Measurements from ENCODE around the gene DNAH11. TPM values are rescaled to one million over a fixed set of nuclear protein-coding genes. Genes with fewer than 3 reads are reported as not detected.

DNAH11 gene
- total and polyA plus RNA-seq, 2 of the 8 experiments (the other 6 are each of a cell fraction or from before 2014, with no cell fraction given), result 1.8 to 4.9 TPM

DNA sequence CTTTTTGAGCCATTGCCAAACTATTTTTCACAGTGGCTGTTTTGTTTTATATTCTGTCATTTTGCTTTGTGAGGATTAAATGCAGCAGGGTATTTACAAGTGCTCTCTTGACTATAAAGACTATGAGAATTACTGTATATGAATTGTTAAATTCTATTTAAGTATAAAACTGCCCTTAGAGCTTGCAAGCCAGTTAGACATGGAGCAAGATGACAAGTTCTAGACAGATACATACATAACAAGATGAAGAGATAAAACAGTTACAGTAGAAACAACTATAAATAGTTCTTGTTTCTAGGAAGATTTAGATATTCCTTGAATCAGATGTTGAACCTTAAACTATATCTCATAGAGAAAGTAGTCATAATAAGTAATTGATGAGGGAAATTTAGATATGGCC, 60.6 kb downstream of the DNAH11 start (continued):
- TF ChIP-seq, protein P1, sequence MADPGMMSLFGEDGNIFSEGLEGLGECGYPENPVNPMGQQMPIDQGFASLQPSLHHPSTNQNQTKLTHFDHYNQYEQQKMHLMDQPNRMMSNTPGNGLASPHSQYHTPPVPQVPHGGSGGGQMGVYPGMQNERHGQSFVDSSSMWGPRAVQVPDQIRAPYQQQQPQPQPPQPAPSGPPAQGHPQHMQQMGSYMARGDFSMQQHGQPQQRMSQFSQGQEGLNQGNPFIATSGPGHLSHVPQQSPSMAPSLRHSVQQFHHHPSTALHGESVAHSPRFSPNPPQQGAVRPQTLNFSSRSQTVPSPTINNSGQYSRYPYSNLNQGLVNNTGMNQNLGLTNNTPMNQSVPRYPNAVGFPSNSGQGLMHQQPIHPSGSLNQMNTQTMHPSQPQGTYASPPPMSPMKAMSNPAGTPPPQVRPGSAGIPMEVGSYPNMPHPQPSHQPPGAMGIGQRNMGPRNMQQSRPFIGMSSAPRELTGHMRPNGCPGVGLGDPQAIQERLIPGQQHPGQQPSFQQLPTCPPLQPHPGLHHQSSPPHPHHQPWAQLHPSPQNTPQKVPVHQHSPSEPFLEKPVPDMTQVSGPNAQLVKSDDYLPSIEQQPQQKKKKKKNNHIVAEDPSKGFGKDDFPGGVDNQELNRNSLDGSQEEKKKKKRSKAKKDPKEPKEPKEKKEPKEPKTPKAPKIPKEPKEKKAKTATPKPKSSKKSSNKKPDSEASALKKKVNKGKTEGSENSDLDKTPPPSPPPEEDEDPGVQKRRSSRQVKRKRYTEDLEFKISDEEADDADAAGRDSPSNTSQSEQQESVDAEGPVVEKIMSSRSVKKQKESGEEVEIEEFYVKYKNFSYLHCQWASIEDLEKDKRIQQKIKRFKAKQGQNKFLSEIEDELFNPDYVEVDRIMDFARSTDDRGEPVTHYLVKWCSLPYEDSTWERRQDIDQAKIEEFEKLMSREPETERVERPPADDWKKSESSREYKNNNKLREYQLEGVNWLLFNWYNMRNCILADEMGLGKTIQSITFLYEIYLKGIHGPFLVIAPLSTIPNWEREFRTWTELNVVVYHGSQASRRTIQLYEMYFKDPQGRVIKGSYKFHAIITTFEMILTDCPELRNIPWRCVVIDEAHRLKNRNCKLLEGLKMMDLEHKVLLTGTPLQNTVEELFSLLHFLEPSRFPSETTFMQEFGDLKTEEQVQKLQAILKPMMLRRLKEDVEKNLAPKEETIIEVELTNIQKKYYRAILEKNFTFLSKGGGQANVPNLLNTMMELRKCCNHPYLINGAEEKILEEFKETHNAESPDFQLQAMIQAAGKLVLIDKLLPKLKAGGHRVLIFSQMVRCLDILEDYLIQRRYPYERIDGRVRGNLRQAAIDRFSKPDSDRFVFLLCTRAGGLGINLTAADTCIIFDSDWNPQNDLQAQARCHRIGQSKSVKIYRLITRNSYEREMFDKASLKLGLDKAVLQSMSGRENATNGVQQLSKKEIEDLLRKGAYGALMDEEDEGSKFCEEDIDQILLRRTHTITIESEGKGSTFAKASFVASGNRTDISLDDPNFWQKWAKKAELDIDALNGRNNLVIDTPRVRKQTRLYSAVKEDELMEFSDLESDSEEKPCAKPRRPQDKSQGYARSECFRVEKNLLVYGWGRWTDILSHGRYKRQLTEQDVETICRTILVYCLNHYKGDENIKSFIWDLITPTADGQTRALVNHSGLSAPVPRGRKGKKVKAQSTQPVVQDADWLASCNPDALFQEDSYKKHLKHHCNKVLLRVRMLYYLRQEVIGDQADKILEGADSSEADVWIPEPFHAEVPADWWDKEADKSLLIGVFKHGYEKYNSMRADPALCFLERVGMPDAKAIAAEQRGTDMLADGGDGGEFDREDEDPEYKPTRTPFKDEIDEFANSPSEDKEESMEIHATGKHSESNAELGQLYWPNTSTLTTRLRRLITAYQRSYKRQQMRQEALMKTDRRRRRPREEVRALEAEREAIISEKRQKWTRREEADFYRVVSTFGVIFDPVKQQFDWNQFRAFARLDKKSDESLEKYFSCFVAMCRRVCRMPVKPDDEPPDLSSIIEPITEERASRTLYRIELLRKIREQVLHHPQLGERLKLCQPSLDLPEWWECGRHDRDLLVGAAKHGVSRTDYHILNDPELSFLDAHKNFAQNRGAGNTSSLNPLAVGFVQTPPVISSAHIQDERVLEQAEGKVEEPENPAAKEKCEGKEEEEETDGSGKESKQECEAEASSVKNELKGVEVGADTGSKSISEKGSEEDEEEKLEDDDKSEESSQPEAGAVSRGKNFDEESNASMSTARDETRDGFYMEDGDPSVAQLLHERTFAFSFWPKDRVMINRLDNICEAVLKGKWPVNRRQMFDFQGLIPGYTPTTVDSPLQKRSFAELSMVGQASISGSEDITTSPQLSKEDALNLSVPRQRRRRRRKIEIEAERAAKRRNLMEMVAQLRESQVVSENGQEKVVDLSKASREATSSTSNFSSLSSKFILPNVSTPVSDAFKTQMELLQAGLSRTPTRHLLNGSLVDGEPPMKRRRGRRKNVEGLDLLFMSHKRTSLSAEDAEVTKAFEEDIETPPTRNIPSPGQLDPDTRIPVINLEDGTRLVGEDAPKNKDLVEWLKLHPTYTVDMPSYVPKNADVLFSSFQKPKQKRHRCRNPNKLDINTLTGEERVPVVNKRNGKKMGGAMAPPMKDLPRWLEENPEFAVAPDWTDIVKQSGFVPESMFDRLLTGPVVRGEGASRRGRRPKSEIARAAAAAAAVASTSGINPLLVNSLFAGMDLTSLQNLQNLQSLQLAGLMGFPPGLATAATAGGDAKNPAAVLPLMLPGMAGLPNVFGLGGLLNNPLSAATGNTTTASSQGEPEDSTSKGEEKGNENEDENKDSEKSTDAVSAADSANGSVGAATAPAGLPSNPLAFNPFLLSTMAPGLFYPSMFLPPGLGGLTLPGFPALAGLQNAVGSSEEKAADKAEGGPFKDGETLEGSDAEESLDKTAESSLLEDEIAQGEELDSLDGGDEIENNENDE (IDR thresholded peaks at IDR 0.05; ENCODE audit: insufficient replicate concordance, low read length), result no peak
